ENCODE data around the gene NAA35. TPM values are rescaled to one million over a fixed set of nuclear protein-coding genes. Genes with fewer than 3 reads are reported as not detected.

NAA35 gene
- total and polyA plus RNA-seq, 2 experiments from 2014 or later, result 17.8 to 28.6 TPM

DNA sequence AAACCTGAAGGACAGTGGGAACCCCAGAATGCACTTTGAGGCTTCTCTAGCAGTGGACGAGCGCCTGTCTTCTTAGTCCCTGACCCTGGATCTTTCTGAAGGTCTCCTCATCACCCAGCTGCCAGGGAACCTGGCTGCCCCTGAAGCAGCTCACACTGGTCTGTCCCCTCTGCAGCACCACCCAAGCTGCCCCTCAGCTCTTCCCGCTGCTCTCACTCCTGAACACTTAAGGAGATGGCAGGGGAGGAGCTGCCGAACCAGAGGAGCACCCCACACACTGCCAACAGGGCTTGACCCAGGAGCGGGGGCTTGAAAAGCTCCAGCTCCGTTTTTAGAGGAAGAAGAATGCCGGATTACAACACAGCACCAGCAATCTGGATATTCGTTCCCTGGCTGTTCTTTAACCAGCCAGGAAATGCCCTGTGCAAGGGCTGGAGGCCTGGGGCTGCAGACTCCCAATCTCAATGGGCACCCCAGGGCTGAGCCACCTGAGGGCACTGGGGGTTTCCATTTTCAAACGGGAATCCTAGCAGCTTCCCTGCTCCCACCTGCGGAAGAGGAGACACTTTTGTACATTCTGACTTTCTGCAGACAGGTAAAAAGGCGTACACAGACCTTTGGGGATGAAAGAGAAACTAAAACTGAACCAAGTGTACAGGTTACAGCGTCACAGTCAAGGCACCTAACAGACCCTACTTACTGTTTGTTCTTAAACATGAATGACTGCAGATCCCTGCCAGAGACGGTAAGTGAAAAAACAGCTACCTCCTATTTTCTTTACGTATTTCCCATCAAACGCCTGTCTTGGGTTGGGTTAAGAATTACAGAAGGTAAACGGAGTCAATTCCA lies 122.1 kb downstream of the NAA35 start:
- no peaks in the 10 kb centered on the region for H3K9me2 ChIP-seq (replicated peaks; ENCODE audit: insufficient read depth)
- H3K4me1 ChIP-seq (ENCODE audit: insufficient read depth), result no peaks in the 10 kb centered on the region
- H4K20me1 ChIP-seq (ENCODE audit: insufficient read depth, poor library complexity, severe bottlenecking), result no peaks in the 10 kb centered on the region
- 76% methylated on average over 16 of the region's 16 CpGs for WGBS (ENCODE audit: low lambda C conversion rate, missing lambda C conversion rate)
- no peak for TF ChIP-seq EZH2phosphoT487 (IDR thresholded peaks at IDR 0.05; ENCODE audit: low read depth, severe bottlenecking, unreplicated experiment)
- TF ChIP-seq, protein P1, sequence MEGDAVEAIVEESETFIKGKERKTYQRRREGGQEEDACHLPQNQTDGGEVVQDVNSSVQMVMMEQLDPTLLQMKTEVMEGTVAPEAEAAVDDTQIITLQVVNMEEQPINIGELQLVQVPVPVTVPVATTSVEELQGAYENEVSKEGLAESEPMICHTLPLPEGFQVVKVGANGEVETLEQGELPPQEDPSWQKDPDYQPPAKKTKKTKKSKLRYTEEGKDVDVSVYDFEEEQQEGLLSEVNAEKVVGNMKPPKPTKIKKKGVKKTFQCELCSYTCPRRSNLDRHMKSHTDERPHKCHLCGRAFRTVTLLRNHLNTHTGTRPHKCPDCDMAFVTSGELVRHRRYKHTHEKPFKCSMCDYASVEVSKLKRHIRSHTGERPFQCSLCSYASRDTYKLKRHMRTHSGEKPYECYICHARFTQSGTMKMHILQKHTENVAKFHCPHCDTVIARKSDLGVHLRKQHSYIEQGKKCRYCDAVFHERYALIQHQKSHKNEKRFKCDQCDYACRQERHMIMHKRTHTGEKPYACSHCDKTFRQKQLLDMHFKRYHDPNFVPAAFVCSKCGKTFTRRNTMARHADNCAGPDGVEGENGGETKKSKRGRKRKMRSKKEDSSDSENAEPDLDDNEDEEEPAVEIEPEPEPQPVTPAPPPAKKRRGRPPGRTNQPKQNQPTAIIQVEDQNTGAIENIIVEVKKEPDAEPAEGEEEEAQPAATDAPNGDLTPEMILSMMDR (IDR thresholded peaks at IDR 0.05; ENCODE audit: poor library complexity), result no peak
- H3K27ac ChIP-seq, result peak overlapping the region; percentile 22
- H3K27me3 ChIP-seq, result no peaks in the 10 kb centered on the region
- H3K36me3 ChIP-seq (replicated peaks; ENCODE audit: insufficient read depth, low read depth), result no peaks in the 10 kb centered on the region
- no peaks in the 10 kb centered on the region for H3K9me3 ChIP-seq (ENCODE audit: low read depth)
- peak overlapping the region; percentile 65 for H3K4me2 ChIP-seq
- H2AFZ ChIP-seq, result no peak overlapping the region
- peaks cover 62% of the 10 kb centered on the region for H3K79me2 ChIP-seq
- no peak for DNase-seq (ENCODE audit: low spot score)
- H3K4me3 ChIP-seq, result no peak overlapping the region

DNA sequence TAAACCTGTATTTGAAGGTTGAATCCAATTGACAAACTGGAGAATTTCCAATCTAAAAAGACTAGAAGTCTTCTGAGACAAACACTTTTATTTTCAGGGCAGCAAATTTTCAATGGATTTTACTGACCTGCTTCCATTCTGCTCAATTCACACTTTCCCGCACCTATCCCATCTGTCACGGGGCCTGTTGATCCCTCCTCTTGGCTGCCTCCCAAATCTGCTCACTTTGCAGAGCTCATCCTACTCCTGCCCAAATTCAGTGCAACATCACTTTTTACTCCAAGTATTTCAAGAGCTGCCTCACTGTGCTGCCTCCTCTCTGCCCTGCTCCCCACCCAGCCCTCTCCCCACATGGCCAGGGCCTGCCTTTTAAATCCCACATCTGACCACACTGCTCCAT lies 123.3 kb downstream of the NAA35 start:
- no peak for TF ChIP-seq EZH2phosphoT487 (IDR thresholded peaks at IDR 0.05; ENCODE audit: low read depth, severe bottlenecking, unreplicated experiment)
- no peak for TF ChIP-seq EZH2 (IDR thresholded peaks at IDR 0.05; ENCODE audit: borderline replicate concordance)
- TF ChIP-seq, protein P1 (IDR thresholded peaks at IDR 0.05; ENCODE audit: poor library complexity), result no peak
- no peak overlapping the region for H3K4me3 ChIP-seq
- no peaks in the 10 kb centered on the region for H3K9me2 ChIP-seq (replicated peaks; ENCODE audit: insufficient read depth)
- H4K20me1 ChIP-seq (ENCODE audit: insufficient read depth, poor library complexity, severe bottlenecking), result no peaks in the 10 kb centered on the region
- DNase-seq (ENCODE audit: low spot score), result no peak
- H3K36me3 ChIP-seq (replicated peaks; ENCODE audit: insufficient read depth, low read depth), result no peaks in the 10 kb centered on the region
- no peaks in the 10 kb centered on the region for H3K4me1 ChIP-seq (ENCODE audit: insufficient read depth)
- WGBS (ENCODE audit: low lambda C conversion rate, missing lambda C conversion rate), result 84% methylated on average over 2 of the region's 2 CpGs
- no peak overlapping the region for H3K27ac ChIP-seq
- no peaks in the 10 kb centered on the region for H3K27me3 ChIP-seq
- no peaks in the 10 kb centered on the region for H3K9me3 ChIP-seq (ENCODE audit: low read depth)
- peaks cover 60% of the 10 kb centered on the region for H3K79me2 ChIP-seq
- no peak overlapping the region for H3K4me2 ChIP-seq
- no peak overlapping the region for H2AFZ ChIP-seq

DNA sequence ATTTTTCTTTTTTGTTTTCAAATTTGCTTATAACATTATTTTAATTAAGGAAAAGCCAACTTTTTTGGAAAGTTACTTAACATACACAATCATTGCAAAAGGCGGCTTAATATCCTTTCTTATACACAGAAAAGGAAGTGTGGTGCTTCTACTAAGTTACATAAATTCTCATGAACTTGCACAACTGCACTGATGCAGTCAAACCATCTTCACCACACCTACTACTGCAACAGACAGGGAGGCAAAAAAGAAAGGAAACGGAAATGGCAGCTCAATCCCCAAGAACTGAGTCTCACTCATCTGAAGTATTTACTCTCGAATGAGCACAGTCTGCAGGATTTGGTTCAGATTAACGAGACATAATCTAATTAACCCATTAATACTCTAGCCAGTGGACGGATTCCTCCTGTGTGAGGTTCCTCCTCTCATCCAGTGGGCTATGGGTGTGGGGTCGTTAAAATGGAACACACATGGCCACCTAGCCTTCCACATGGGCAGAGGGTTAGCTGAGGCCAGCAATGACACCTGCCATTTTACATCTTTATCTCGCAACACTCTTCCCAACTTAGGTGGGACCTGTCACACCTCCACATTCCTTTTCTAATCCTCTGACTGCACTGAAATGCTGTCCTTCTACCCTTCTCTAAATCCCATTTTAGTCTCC lies 128.4 kb downstream of the NAA35 start:
- no peaks in the 10 kb centered on the region for H4K20me1 ChIP-seq (ENCODE audit: insufficient read depth, poor library complexity, severe bottlenecking)
- no peaks in the 10 kb centered on the region for H3K9me3 ChIP-seq (ENCODE audit: low read depth)
- H3K9me2 ChIP-seq (replicated peaks; ENCODE audit: insufficient read depth), result no peaks in the 10 kb centered on the region
- no peak for DNase-seq (ENCODE audit: low spot score)
- TF ChIP-seq, protein P1 (IDR thresholded peaks at IDR 0.05; ENCODE audit: poor library complexity), result no peak
- no peak for TF ChIP-seq EZH2phosphoT487 (IDR thresholded peaks at IDR 0.05; ENCODE audit: low read depth, severe bottlenecking, unreplicated experiment)
- TF ChIP-seq EZH2 (IDR thresholded peaks at IDR 0.05; ENCODE audit: borderline replicate concordance), result no peak
- H3K36me3 ChIP-seq (replicated peaks; ENCODE audit: insufficient read depth, low read depth), result no peaks in the 10 kb centered on the region
- 85% methylated on average over 7 of the region's 7 CpGs for WGBS (ENCODE audit: low lambda C conversion rate, missing lambda C conversion rate)
- no peaks in the 10 kb centered on the region for H3K4me1 ChIP-seq (ENCODE audit: insufficient read depth)
- H3K79me2 ChIP-seq, result peaks cover 70% of the 10 kb centered on the region
- no peak overlapping the region for H2AFZ ChIP-seq
- H3K4me2 ChIP-seq, result no peak overlapping the region
- H3K4me3 ChIP-seq, result no peak overlapping the region
- H3K27me3 ChIP-seq, result no peaks in the 10 kb centered on the region
- H3K27ac ChIP-seq, result no peak overlapping the region

Other genes with a start within 250 kb of the NAA35 start
- 16.8 and 18.3 TPM in 2 replicates for gene AGTPBP1, start 199.2 kb upstream of the NAA35 start, total RNA-seq
- gene AGTPBP1, start 199.2 kb upstream of the NAA35 start, polyA plus RNA-seq, result 7.6 and 9.0 TPM in 2 replicates
- 140 and 152 TPM in 2 replicates for gene GOLM1, start 158.4 kb downstream of the NAA35 start, total RNA-seq
- gene GOLM1, start 158.4 kb downstream of the NAA35 start, polyA plus RNA-seq, result 152 and 164 TPM in 2 replicates